Neural progenitor cell (in vitro differentiated cells): ENCODE results near the gene KCTD4.

ENCODE experiments used
- EZH2 ChIP-seq: fragments of 200-600 bp; sonication (generic); IDR thresholded peaks from 2 replicates; pipeline ENCODE4 v1.6.1; 2017; ENCODE audit warnings: antibody characterized with exemption, mild to moderate bottlenecking, moderate library complexity
- EZH2phosphoT487 ChIP-seq: fragments of 200-600 bp; sonication (generic); IDR thresholded peaks from 2 replicates; pipeline ENCODE4 v1.6.1; 2017; ENCODE audit warnings: antibody characterized with exemption
- TF ChIP-seq, protein P1 (sequence below): fragments of 200-600 bp; sonication (generic); IDR thresholded peaks from 2 replicates; pipeline ENCODE4 v1.5.1; 2017; ENCODE audit warnings: antibody characterized with exemption, mild to moderate bottlenecking

DNA sequence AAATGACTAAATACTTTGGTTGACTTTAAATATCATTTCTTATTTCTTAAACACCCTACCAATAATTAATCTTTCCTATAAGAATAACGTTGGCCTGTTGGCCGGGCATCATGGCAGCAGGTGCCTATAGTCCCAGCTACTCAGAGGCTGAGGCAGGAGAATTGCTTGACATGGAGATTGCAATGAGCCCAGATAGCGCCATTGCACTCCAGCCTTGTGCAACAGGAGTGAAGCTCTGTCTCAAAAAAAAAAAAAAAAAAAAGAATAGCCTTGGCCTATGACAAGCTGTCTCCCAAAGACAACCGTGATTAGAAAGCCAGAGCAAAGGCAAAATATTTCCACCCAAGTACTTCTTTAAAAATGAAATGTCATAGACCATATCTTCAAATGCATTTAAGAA is 24.5 kb upstream of the KCTD4 start:
- TF ChIP-seq EZH2, result no peak
- TF ChIP-seq, protein P1, sequence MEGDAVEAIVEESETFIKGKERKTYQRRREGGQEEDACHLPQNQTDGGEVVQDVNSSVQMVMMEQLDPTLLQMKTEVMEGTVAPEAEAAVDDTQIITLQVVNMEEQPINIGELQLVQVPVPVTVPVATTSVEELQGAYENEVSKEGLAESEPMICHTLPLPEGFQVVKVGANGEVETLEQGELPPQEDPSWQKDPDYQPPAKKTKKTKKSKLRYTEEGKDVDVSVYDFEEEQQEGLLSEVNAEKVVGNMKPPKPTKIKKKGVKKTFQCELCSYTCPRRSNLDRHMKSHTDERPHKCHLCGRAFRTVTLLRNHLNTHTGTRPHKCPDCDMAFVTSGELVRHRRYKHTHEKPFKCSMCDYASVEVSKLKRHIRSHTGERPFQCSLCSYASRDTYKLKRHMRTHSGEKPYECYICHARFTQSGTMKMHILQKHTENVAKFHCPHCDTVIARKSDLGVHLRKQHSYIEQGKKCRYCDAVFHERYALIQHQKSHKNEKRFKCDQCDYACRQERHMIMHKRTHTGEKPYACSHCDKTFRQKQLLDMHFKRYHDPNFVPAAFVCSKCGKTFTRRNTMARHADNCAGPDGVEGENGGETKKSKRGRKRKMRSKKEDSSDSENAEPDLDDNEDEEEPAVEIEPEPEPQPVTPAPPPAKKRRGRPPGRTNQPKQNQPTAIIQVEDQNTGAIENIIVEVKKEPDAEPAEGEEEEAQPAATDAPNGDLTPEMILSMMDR, result no peak
- no peak for TF ChIP-seq EZH2phosphoT487
